Neural progenitor cell (in vitro differentiated cells): Measurements from ENCODE around the gene PRDM16. TPM values are rescaled to one million over a fixed set of nuclear protein-coding genes. Genes with fewer than 3 reads are reported as not detected.

ENCODE experiments used
- DNase-seq: peaks from one replicate; pipeline ENCODE4 v3.0.0-alpha.2; 2016; ENCODE audit warnings: low spot score
- H2AFZ ChIP-seq: fragments of 200-600 bp; sonication (generic); replicated peaks from 2 replicates; pipeline ENCODE4 v1.6.1; 2016; ENCODE audit warnings: antibody characterized with exemption
- H3F3A ChIP-seq: fragments of 200-600 bp; sonication (generic); 2 replicates; pipeline ENCODE4 v1.6.1; 2016; ENCODE audit warnings: antibody characterized with exemption, low read depth
- H3K27ac ChIP-seq: fragments of 200-600 bp; sonication (generic); 2 replicates; pipeline ENCODE4 v1.5.1; 2016; ENCODE audit warnings: mild to moderate bottlenecking
- H3K27me3 ChIP-seq: fragments of 200-600 bp; sonication (generic); 2 replicates; pipeline ENCODE4 v1.6.1; 2016; ENCODE audit warnings: mild to moderate bottlenecking, moderate library complexity
- H3K36me3 ChIP-seq: fragments of 200-600 bp; sonication (generic); 2 replicates; pipeline ENCODE4 v1.5.1; 2016
- H3K4me1 ChIP-seq: fragments of 200-600 bp; sonication (generic); 2 replicates; pipeline ENCODE4 v1.6.1; 2016; ENCODE audit warnings: mixed run types
- H3K4me2 ChIP-seq: fragments of 200-600 bp; sonication (generic); 2 replicates; pipeline ENCODE4 v1.6.1; 2016
- H3K4me3 ChIP-seq: fragments of 200-600 bp; sonication (generic); 2 replicates; pipeline ENCODE4 v1.5.1; 2016
- H3K79me2 ChIP-seq: fragments of 200-600 bp; sonication (generic); 2 replicates; pipeline ENCODE4 v1.6.1; 2016; ENCODE audit warnings: low read depth
- H3K9ac ChIP-seq: fragments of 200-600 bp; sonication (generic); 2 replicates; pipeline ENCODE4 v1.6.1; 2016
- H3K9me3 ChIP-seq: fragments of 200-600 bp; sonication (generic); 2 replicates; pipeline ENCODE4 v1.5.1; 2016; ENCODE audit warnings: low read depth
- H4K20me1 ChIP-seq: fragments of 200-600 bp; sonication (generic); 2 replicates; pipeline ENCODE4 v1.6.1; 2016; ENCODE audit warnings: low read depth
- H3K27ac Mint-ChIP-seq: 3 replicates; pipeline ENCODE4 v1.8.0; 2021; ENCODE audit warnings: mixed read lengths
- H3K27me3 Mint-ChIP-seq: 2 replicates; pipeline ENCODE4 v1.8.0; 2022; ENCODE audit warnings: low read depth, mild to moderate bottlenecking, inconsistent platforms, moderate library complexity, mixed read lengths; ENCODE audit not compliant: insufficient read depth
- H3K36me3 Mint-ChIP-seq: 3 replicates; pipeline ENCODE4 v1.8.0; 2021; ENCODE audit warnings: mixed read lengths
- H3K4me1 Mint-ChIP-seq: 3 replicates; pipeline ENCODE4 v1.8.0; 2021; ENCODE audit warnings: mixed read lengths
- H3K4me3 Mint-ChIP-seq: 3 replicates; pipeline ENCODE4 v1.8.0; 2021; ENCODE audit warnings: mild to moderate bottlenecking, moderate library complexity, mixed read lengths
- H3K9me3 Mint-ChIP-seq: 3 replicates; pipeline ENCODE4 v1.8.0; 2020; ENCODE audit warnings: mixed read lengths
- CTCF ChIP-seq: fragments of 200-600 bp; sonication (generic); IDR thresholded peaks from 2 replicates; pipeline ENCODE4 v1.5.1; 2017; ENCODE audit warnings: antibody characterized with exemption, mild to moderate bottlenecking
- EZH2 ChIP-seq: fragments of 200-600 bp; sonication (generic); IDR thresholded peaks from 2 replicates; pipeline ENCODE4 v1.6.1; 2017; ENCODE audit warnings: antibody characterized with exemption, mild to moderate bottlenecking, moderate library complexity
- EZH2phosphoT487 ChIP-seq: fragments of 200-600 bp; sonication (generic); IDR thresholded peaks from 2 replicates; pipeline ENCODE4 v1.6.1; 2017; ENCODE audit warnings: antibody characterized with exemption
- total RNA-seq: library from RNA; depleted of rRNA; stranded (reverse); fragments of >200 nt; gene quantifications from 2 replicates; pipeline ENCODE4 v1.2.3, GENCODE V29; 2015; ENCODE audit warnings: low replicate concordance

Gene PRDM16
- total RNA-seq, 1 donor from 2014 or later = 1.9 TPM

GRCh38 chr1:3133686-3134085 is 64.7 kb downstream of the PRDM16 start:
- H3K27ac Mint-ChIP-seq = peak overlapping the region; percentile 53
- H3K4me1 Mint-ChIP-seq = peaks cover 63% of the 10 kb centered on the region
- TF ChIP-seq CTCF (no peak), EZH2phosphoT487 (no peak), EZH2 (no peak)
- H3K27me3 Mint-ChIP-seq = peaks cover 4% of the 10 kb centered on the region
- no peaks in the 10 kb centered on the region for H3K36me3 Mint-ChIP-seq
- H3K9me3 Mint-ChIP-seq = peaks cover 3% of the 10 kb centered on the region
- Histone ChIP-seq H3K4me3 (no peak overlapping the region), H2AFZ (no peak overlapping the region), H3K36me3 (no peaks in the 10 kb centered on the region), H3K9ac (no peak overlapping the region), H3K4me1 (peaks cover 52% of the 10 kb centered on the region), H3K79me2 (no peaks in the 10 kb centered on the region), H3K27ac (no peak overlapping the region), H3K27me3 (no peaks in the 10 kb centered on the region), H4K20me1 (no peaks in the 10 kb centered on the region), H3F3A (no peaks in the 10 kb centered on the region), H3K4me2 (no peak overlapping the region), H3K9me3 (no peaks in the 10 kb centered on the region)
- no peak overlapping the region for H3K4me3 Mint-ChIP-seq
- DNase-seq = no peak

GRCh38 chr1:3134381-3135072 is 65.5 kb downstream of the PRDM16 start:
- peak; percentile 56 for DNase-seq
- no peaks in the 10 kb centered on the region for H3K9me3 Mint-ChIP-seq

GRCh38 chr1:3135073-3135702 is 66.2 kb downstream of the PRDM16 start:
- Mint-ChIP-seq H3K36me3 (no peaks in the 10 kb centered on the region), H3K4me3 (no peak overlapping the region), H3K4me1 (peaks cover 66% of the 10 kb centered on the region), H3K27ac (no peak overlapping the region), H3K27me3 (peaks cover 5% of the 10 kb centered on the region), H3K9me3 (no peaks in the 10 kb centered on the region)
- Histone ChIP-seq H3K27ac (no peak overlapping the region), H2AFZ (no peak overlapping the region), H4K20me1 (no peaks in the 10 kb centered on the region), H3K4me1 (peaks cover 46% of the 10 kb centered on the region), H3K4me3 (no peak overlapping the region), H3K9ac (no peak overlapping the region), H3K9me3 (no peaks in the 10 kb centered on the region), H3F3A (no peaks in the 10 kb centered on the region), H3K4me2 (peak overlapping the region; percentile 65), H3K79me2 (no peaks in the 10 kb centered on the region), H3K27me3 (no peaks in the 10 kb centered on the region), H3K36me3 (no peaks in the 10 kb centered on the region)
- TF ChIP-seq EZH2 = no peak
- no peak for TF ChIP-seq EZH2phosphoT487
- TF ChIP-seq CTCF = no peak
- peak; percentile 45 for DNase-seq

More at GRCh38 chr1:3134381-3135072, 65.5 kb downstream of the PRDM16 start:
- H3K9ac ChIP-seq = no peak overlapping the region
- no peak overlapping the region for H2AFZ ChIP-seq
- H3K9me3 ChIP-seq = no peaks in the 10 kb centered on the region
- no peaks in the 10 kb centered on the region for H3F3A ChIP-seq
- Mint-ChIP-seq H3K27ac (peak overlapping the region; percentile 85), H3K4me1 (peaks cover 63% of the 10 kb centered on the region), H3K27me3 (no peaks in the 10 kb centered on the region), H3K4me3 (no peak overlapping the region), H3K36me3 (no peaks in the 10 kb centered on the region)
- H3K4me3 ChIP-seq = no peak overlapping the region
- H4K20me1 ChIP-seq = no peaks in the 10 kb centered on the region
- H3K4me1 ChIP-seq = peaks cover 52% of the 10 kb centered on the region
- H3K27me3 ChIP-seq = no peaks in the 10 kb centered on the region
- no peak overlapping the region for H3K27ac ChIP-seq
- TF ChIP-seq EZH2phosphoT487 = no peak
- no peak for TF ChIP-seq EZH2
- TF ChIP-seq CTCF = no peak
- no peaks in the 10 kb centered on the region for H3K79me2 ChIP-seq
- no peaks in the 10 kb centered on the region for H3K36me3 ChIP-seq
- peak overlapping the region; percentile 52 for H3K4me2 ChIP-seq
